Measurements from ENCODE around the gene ADGRG6.

Gene ADGRG6

GRCh38 chr6:142376800-142377496, 75.1 kb downstream of the ADGRG6 start:
- peaks cover 38% of the 10 kb centered on the region for H3K4me1 ChIP-seq (ENCODE audit: control insufficient read depth, insufficient read depth, low read length)
- no peaks in the 10 kb centered on the region for H3K9me3 ChIP-seq (ENCODE audit: control insufficient read depth, insufficient read depth, low read depth, low read length)
- CTCF ChIA-PET, result interaction anchor here (0.7 to 4.1 kb wide), 5 partner anchors 12 to 230 kb away, joined by 3 to 16 read pairs (median 4); partner anchors contain the start of genes NMBR and VTA1
- peak overlapping the region; percentile 87 for H3K27ac ChIP-seq (ENCODE audit: extremely low read depth, low read depth, low read length)
- POLR2A ChIA-PET, result interaction anchor here (1.1 to 1.4 kb wide), 2 partner anchors 9 to 76 kb away, joined by 3 to 7 read pairs; partner anchors contain the start of gene ADGRG6
- no peak overlapping the region for H3K4me3 ChIP-seq (ENCODE audit: low read depth, low read length)
- no peaks in the 10 kb centered on the region for H3K36me3 ChIP-seq (ENCODE audit: control insufficient read depth in 2 of 2, insufficient read depth in 1 of 2, low read length in 2 of 2)
- no peak for TF ChIP-seq ZNF747 (tag by site-specific recombination; IDR thresholded peaks at IDR 0.05)
- TF ChIP-seq ZBTB21 (tag by site-specific recombination; IDR thresholded peaks at IDR 0.05), result no peak
- no peak for TF ChIP-seq ZNF211 (tag by site-specific recombination; IDR thresholded peaks at IDR 0.05; ENCODE audit: low read depth)
- peak; percentile 93 for TF ChIP-seq ZNF660 (tag by site-specific recombination; IDR thresholded peaks at IDR 0.05)
- TF ChIP-seq ZSCAN18 (tag by site-specific recombination; IDR thresholded peaks at IDR 0.05), result no peak
- TF ChIP-seq, protein P1, sequence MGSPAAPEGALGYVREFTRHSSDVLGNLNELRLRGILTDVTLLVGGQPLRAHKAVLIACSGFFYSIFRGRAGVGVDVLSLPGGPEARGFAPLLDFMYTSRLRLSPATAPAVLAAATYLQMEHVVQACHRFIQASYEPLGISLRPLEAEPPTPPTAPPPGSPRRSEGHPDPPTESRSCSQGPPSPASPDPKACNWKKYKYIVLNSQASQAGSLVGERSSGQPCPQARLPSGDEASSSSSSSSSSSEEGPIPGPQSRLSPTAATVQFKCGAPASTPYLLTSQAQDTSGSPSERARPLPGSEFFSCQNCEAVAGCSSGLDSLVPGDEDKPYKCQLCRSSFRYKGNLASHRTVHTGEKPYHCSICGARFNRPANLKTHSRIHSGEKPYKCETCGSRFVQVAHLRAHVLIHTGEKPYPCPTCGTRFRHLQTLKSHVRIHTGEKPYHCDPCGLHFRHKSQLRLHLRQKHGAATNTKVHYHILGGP (tag by site-specific recombination; IDR thresholded peaks at IDR 0.05), result no peak
- TF ChIP-seq GLIS2 (tag by site-specific recombination; IDR thresholded peaks at IDR 0.05), result peak; percentile 56
- no peak for TF ChIP-seq ZNF112 (tag by site-specific recombination; IDR thresholded peaks at IDR 0.05)
- no peak for TF ChIP-seq ZBTB44 (tag by site-specific recombination; IDR thresholded peaks at IDR 0.05)
- peak; percentile 57 for TF ChIP-seq ZFHX2 (tag by site-specific recombination; conservative IDR thresholded peaks at IDR 0.05)
- TF ChIP-seq MEIS1 (CRISPR knock-in tag; IDR thresholded peaks at IDR 0.05; ENCODE audit: borderline replicate concordance), result no peak
- no peak for TF ChIP-seq ZNF416 (tag by site-specific recombination; IDR thresholded peaks at IDR 0.05)
- TF ChIP-seq, protein P2, sequence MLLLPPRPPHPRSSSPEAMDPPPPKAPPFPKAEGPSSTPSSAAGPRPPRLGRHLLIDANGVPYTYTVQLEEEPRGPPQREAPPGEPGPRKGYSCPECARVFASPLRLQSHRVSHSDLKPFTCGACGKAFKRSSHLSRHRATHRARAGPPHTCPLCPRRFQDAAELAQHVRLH (tag by site-specific recombination; IDR thresholded peaks at IDR 0.05), result no peak
- TF ChIP-seq, protein P3, sequence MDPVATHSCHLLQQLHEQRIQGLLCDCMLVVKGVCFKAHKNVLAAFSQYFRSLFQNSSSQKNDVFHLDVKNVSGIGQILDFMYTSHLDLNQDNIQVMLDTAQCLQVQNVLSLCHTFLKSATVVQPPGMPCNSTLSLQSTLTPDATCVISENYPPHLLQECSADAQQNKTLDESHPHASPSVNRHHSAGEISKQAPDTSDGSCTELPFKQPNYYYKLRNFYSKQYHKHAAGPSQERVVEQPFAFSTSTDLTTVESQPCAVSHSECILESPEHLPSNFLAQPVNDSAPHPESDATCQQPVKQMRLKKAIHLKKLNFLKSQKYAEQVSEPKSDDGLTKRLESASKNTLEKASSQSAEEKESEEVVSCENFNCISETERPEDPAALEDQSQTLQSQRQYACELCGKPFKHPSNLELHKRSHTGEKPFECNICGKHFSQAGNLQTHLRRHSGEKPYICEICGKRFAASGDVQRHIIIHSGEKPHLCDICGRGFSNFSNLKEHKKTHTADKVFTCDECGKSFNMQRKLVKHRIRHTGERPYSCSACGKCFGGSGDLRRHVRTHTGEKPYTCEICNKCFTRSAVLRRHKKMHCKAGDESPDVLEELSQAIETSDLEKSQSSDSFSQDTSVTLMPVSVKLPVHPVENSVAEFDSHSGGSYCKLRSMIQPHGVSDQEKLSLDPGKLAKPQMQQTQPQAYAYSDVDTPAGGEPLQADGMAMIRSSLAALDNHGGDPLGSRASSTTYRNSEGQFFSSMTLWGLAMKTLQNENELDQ (tag by site-specific recombination; IDR thresholded peaks at IDR 0.05; ENCODE audit: low read depth), result no peak
- no peak for TF ChIP-seq GLI4 (tag by site-specific recombination; IDR thresholded peaks at IDR 0.05)
- no peak for TF ChIP-seq ZNF324 (tag by site-specific recombination; IDR thresholded peaks at IDR 0.05)
- no peak for TF ChIP-seq ZNF426 (tag by site-specific recombination; IDR thresholded peaks at IDR 0.05)
- peak; percentile 59 for TF ChIP-seq SCRT2 (tag by site-specific recombination; IDR thresholded peaks at IDR 0.05)
- TF ChIP-seq, protein P4, sequence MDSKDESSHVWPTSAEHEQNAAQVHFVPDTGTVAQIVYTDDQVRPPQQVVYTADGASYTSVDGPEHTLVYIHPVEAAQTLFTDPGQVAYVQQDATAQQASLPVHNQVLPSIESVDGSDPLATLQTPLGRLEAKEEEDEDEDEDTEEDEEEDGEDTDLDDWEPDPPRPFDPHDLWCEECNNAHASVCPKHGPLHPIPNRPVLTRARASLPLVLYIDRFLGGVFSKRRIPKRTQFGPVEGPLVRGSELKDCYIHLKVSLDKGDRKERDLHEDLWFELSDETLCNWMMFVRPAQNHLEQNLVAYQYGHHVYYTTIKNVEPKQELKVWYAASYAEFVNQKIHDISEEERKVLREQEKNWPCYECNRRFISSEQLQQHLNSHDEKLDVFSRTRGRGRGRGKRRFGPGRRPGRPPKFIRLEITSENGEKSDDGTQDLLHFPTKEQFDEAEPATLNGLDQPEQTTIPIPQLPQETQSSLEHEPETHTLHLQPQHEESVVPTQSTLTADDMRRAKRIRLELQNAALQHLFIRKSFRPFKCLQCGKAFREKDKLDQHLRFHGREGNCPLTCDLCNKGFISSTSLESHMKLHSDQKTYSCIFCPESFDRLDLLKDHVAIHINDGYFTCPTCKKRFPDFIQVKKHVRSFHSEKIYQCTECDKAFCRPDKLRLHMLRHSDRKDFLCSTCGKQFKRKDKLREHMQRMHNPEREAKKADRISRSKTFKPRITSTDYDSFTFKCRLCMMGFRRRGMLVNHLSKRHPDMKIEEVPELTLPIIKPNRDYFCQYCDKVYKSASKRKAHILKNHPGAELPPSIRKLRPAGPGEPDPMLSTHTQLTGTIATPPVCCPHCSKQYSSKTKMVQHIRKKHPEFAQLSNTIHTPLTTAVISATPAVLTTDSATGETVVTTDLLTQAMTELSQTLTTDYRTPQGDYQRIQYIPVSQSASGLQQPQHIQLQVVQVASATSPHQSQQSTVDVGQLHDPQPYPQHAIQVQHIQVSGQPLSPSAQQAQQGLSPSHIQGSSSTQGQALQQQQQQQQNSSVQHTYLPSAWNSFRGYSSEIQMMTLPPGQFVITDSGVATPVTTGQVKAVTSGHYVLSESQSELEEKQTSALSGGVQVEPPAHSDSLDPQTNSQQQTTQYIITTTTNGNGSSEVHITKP (tag by site-specific recombination; IDR thresholded peaks at IDR 0.05), result peak; percentile 66
- no peak for TF ChIP-seq ZNF624 (tag by site-specific recombination; IDR thresholded peaks at IDR 0.05)
- TF ChIP-seq ZNF548 (tag by site-specific recombination; IDR thresholded peaks at IDR 0.05), result no peak
- TF ChIP-seq, protein P5, sequence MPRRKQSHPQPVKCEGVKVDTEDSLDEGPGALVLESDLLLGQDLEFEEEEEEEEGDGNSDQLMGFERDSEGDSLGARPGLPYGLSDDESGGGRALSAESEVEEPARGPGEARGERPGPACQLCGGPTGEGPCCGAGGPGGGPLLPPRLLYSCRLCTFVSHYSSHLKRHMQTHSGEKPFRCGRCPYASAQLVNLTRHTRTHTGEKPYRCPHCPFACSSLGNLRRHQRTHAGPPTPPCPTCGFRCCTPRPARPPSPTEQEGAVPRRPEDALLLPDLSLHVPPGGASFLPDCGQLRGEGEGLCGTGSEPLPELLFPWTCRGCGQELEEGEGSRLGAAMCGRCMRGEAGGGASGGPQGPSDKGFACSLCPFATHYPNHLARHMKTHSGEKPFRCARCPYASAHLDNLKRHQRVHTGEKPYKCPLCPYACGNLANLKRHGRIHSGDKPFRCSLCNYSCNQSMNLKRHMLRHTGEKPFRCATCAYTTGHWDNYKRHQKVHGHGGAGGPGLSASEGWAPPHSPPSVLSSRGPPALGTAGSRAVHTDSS (tag by site-specific recombination; IDR thresholded peaks at IDR 0.05), result no peak
- TF ChIP-seq ZBTB8A (tag by site-specific recombination; IDR thresholded peaks at IDR 0.05), result no peak; the same call in 1 of the 2 replicates
- TF ChIP-seq ZNF366 (tag by site-specific recombination; conservative IDR thresholded peaks at IDR 0.05), result no peak
- TF ChIP-seq ZNF623 (tag by site-specific recombination; IDR thresholded peaks at IDR 0.05), result no peak
